ENCODE results near the gene VWDE. TPM values are rescaled to one million over a fixed set of nuclear protein-coding genes. Genes with fewer than 3 reads are reported as not detected.
"Not testable (repeated sequence)": the region's sequence is repeated elsewhere in the genome, so short reads cannot be mapped to it uniquely, and the experiment has no call there.

VWDE gene
- total and polyA plus RNA-seq, 8 donors: 0.06 to 19.3 (median 1.4) TPM; not detected in 3

DNA sequence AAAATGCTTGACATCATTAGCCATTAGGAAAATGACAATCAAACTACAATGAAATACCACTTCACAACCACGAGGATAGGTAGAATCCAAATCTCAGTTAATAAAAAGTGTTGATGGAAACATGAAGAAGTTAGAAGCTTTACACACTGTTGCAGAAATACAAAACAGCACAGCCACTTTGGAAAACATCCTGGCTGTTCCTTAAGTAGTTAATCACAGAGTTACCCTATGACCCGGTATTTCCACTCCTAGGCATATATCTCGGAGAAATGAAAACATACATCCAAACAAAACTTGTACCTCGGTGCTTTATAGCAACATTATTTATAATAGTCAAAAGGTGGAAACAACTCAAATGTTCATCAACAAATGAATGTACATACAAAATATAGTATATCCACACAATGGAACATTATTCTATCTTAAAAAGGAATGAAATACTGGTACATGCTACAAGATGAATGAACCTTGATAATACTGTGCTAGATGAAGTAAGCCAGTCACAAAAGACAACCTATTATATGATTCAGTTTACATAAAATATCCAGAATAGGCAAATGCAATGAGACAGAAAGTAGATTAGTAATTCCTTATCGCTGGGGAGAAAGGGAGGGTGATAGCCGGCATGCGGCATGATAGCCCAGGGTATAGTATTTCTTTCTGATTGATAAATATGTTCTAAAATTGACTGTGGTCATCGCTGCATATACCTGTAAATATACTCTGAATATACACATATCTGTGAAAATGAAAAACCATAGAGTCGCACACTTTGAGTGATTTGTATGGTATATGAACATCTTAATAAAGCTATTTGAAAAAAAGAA, 1.9 kb downstream of the VWDE start:
- Histone ChIP-seq H3K4me3 (no peak overlapping the region), H3K27me3 (peaks cover 0 to 19% (median 11%) of the 10 kb centered on the region in 3 donors), H3K36me3 (no peaks in the 10 kb centered on the region), H3K27ac (no peak overlapping the region), H3K9me3 (peaks cover 0 to 12% (median 4%) of the 10 kb centered on the region in 4 donors), H3K4me1 (peaks cover 0 to 18% (median 16%) of the 10 kb centered on the region in 4 donors)
- WGBS, 5 donors: 57 to 76% (median 59%) methylated on average over 9 of the region's 9 CpGs
- no peak for DNase-seq
- TF ChIP-seq CTCF (IDR thresholded peaks at IDR 0.05): no peak
- no peak for TF ChIP-seq POLR2A (IDR thresholded peaks at IDR 0.05)
- TF ChIP-seq EP300 (IDR thresholded peaks at IDR 0.05): no peak
- no peak for TF ChIP-seq POLR2AphosphoS5 (IDR thresholded peaks at IDR 0.05)
- intact Hi-C loops (cut with DNase I; ENCODE audit: low total_unique reads): no loop called here

GRCh38 chr7:12398186-12398585, 5.5 kb downstream of the VWDE start:
- peaks cover 0 to 5% (median under 1%) of the 10 kb centered on the region in 3 donors for H3K27me3 ChIP-seq
- no peak overlapping the region for H3K4me3 ChIP-seq
- peaks cover 0 to 5% (median 3%) of the 10 kb centered on the region in 4 donors for H3K4me1 ChIP-seq
- no peaks in the 10 kb centered on the region for H3K36me3 ChIP-seq
- H3K27ac ChIP-seq: no peak overlapping the region
- no peak for DNase-seq
- TF ChIP-seq POLR2A (IDR thresholded peaks at IDR 0.05): no peak
- TF ChIP-seq EP300 (IDR thresholded peaks at IDR 0.05): no peak
- no peak for TF ChIP-seq POLR2AphosphoS5 (IDR thresholded peaks at IDR 0.05)
- no peak for TF ChIP-seq CTCF (IDR thresholded peaks at IDR 0.05)
- peaks cover 0 to 12% (median 4%) of the 10 kb centered on the region in 4 donors for H3K9me3 ChIP-seq
- intact Hi-C loops (cut with DNase I; ENCODE audit: low total_unique reads): no loop called here

GRCh38 chr7:12397671-12398070, 6.0 kb downstream of the VWDE start:
- no peak for DNase-seq
- Histone ChIP-seq H3K36me3 (no peaks in the 10 kb centered on the region), H3K4me1 (no peaks in the 10 kb centered on the region), H3K9me3 (peaks cover 0 to 12% (median 4%) of the 10 kb centered on the region in 4 donors), H3K27me3 (no peaks in the 10 kb centered on the region), H3K27ac (no peak overlapping the region), H3K4me3 (no peak overlapping the region)
- WGBS, 5 donors: 91 to 96% (median 94%) methylated on average over 4 of the region's 4 CpGs
- intact Hi-C loops (cut with DNase I; ENCODE audit: low total_unique reads): no loop called here
- no peak for TF ChIP-seq POLR2AphosphoS5 (IDR thresholded peaks at IDR 0.05)
- no peak for TF ChIP-seq EP300 (IDR thresholded peaks at IDR 0.05)
- TF ChIP-seq POLR2A (IDR thresholded peaks at IDR 0.05): no peak
- TF ChIP-seq CTCF (IDR thresholded peaks at IDR 0.05): no peak

DNA sequence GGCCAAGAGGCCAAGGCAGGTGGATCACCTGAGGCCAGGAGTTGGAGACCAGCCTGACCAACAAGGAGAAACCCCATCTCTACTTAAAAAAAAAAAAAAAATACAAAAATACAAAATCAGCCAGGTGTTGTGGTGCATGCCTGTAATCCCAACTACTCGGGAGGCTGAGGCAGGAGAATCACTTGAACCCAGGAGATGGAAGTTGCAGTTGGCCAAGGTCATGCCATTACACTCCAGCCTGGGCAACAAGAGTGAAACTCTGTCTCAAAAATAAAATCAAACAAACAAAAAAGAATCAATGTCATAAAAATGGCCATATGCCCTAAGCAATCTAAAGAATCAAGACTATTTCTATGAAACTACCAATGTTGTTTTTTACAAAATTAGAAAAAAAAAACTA, 7.0 kb downstream of the VWDE start:
- H3K27ac ChIP-seq; H3K27me3 ChIP-seq; H3K4me1 ChIP-seq; H3K36me3 ChIP-seq; DNase-seq; H3K4me3 ChIP-seq; intact Hi-C loops (cut with DNase I; ENCODE audit: low total_unique reads): not testable (repeated sequence)
- peaks cover 0 to 12% (median 4%) of the 10 kb centered on the region in 4 donors for H3K9me3 ChIP-seq
- WGBS, 5 donors: 71 to 96% (median 86%) methylated on average over 1 of the region's 1 CpG

Measured in stomach (tissue), 9 donors.